A549 (cell line): ENCODE results near the gene CC2D2A. TPM values are rescaled to one million over a fixed set of nuclear protein-coding genes. Genes with fewer than 3 reads are reported as not detected.

Experiments used
- ATAC-seq, 2 experiments: fragments of 200-7000 bp in 1 of 2; fragments of >200 bp in 1 of 2; cut with Nextera tagmentation in 1 of 2; cut with Tn5 transposase in 1 of 2; 3 replicates each; pipeline versions ENCODE4 v1.8.0 to v1.9.1; 2018 to 2020; ENCODE audit warnings: mild to moderate bottlenecking in 1 of 2, moderate library complexity in 1 of 2
- CTCF ChIA-PET: fragments of 300-600 bp; sonication (Branson Sonifier 250); formaldehyde crosslinking; extraction: SDS; loops from one replicate; lab custom pipeline; 2021; ENCODE audit warnings: antibody characterized with exemption, inconsistent platforms; lab: Yijun Ruan, JAX
- POLR2A ChIA-PET: fragments of 350-600 bp; formaldehyde crosslinking; extraction: SDS; loops from one replicate; lab custom pipeline; 2021; ENCODE audit warnings: antibody characterized with exemption, inconsistent platforms; lab: Yijun Ruan, JAX
- DNase-seq, 2 experiments: peaks; one replicate each; pipeline versions ENCODE4 v3.0.0 to v3.0.0-alpha.2; 2011 to 2016; ENCODE audit warnings: low read depth in 1 of 2, low spot score in 1 of 2
- FAIRE-seq: peaks from 2 replicates; lab custom pipeline; 2011; peaks lifted over from hg19 to GRCh38; lab: Jason Lieb, UNC
- H3K27ac ChIP-seq, 2 experiments: fragments of >200 bp; sonication (Bioruptor Twin); formaldehyde crosslinking; 3 replicates each; pipeline ENCODE4 v1.5.1; 2016 to 2017
- H3K4me1 ChIP-seq: fragments of >200 bp; sonication (Bioruptor Twin); formaldehyde crosslinking; 3 replicates; pipeline ENCODE4 v1.6.1; 2016
- H3K4me2 ChIP-seq: fragments of >200 bp; sonication (Bioruptor Twin); formaldehyde crosslinking; 3 replicates; pipeline ENCODE4 v1.6.1; 2016
- H3K4me3 ChIP-seq: fragments of >200 bp; sonication (Bioruptor Twin); formaldehyde crosslinking; 3 replicates; pipeline ENCODE4 v1.5.1; 2016
- H3K9me3 ChIP-seq: fragments of >200 bp; sonication (Bioruptor Twin); formaldehyde crosslinking; 3 replicates; pipeline ENCODE4 v1.6.1; 2016
- CBX2 ChIP-seq: fragments of 200-600 bp; sonication (generic); IDR thresholded peaks from 2 replicates; pipeline ENCODE4 v1.6.1; 2016; ENCODE audit warnings: low read depth, mild to moderate bottlenecking, borderline replicate concordance
- CBX8 ChIP-seq: fragments of 200-600 bp; sonication (generic); IDR thresholded peaks from 2 replicates; pipeline ENCODE4 v1.6.1; 2016
- CEBPB ChIP-seq, 2 experiments: fragments of >200 bp in 1 of 2; sonication (Bioruptor Twin) in 1 of 2; formaldehyde crosslinking in 1 of 2; IDR thresholded peaks; 2 replicates each; pipeline ENCODE4 v1.6.1; 2012 to 2016
- EHF ChIP-seq: fragments of 250-450 bp; sonication (Bioruptor Pico); IDR thresholded peaks from 2 replicates; pipeline ENCODE4 v1.5.0; 2020; ENCODE audit warnings: mild to moderate bottlenecking
- FOXS1 ChIP-seq: fragments of 250-450 bp; sonication (Bioruptor Pico); IDR thresholded peaks from 2 replicates; pipeline ENCODE4 v1.5.0; 2020; ENCODE audit warnings: mild to moderate bottlenecking, moderate library complexity
- HDAC2 ChIP-seq: fragments of 200-600 bp; sonication (generic); IDR thresholded peaks from 2 replicates; pipeline ENCODE4 v1.6.1; 2016
- HES2 ChIP-seq: fragments of >200 bp; sonication (Bioruptor Twin); formaldehyde crosslinking; IDR thresholded peaks from 2 replicates; pipeline ENCODE4 v1.6.1; 2016
- HMGXB4 ChIP-seq: fragments of 250-450 bp; sonication (Bioruptor Pico); IDR thresholded peaks from 2 replicates; pipeline ENCODE4 v1.5.0; 2021; ENCODE audit warnings: mild to moderate bottlenecking, moderate library complexity, borderline replicate concordance
- HOXA7 ChIP-seq: fragments of 250-450 bp; sonication (Bioruptor Pico); IDR thresholded peaks from 2 replicates; pipeline ENCODE4 v1.5.0; 2020; ENCODE audit warnings: mild to moderate bottlenecking, moderate library complexity
- HOXB5 ChIP-seq: fragments of 250-450 bp; sonication (Bioruptor Pico); IDR thresholded peaks from 2 replicates; pipeline ENCODE4 v1.5.0; 2020; ENCODE audit warnings: mild to moderate bottlenecking, moderate library complexity
- JUNB ChIP-seq: fragments of >200 bp; sonication (Bioruptor Twin); formaldehyde crosslinking; IDR thresholded peaks from 2 replicates; pipeline ENCODE4 v1.6.1; 2016
- KDM1A ChIP-seq: fragments of 200-600 bp; sonication (generic); IDR thresholded peaks from 2 replicates; pipeline ENCODE4 v1.6.1; 2016; ENCODE audit warnings: low read depth, mild to moderate bottlenecking
- KDM5A ChIP-seq: fragments of 200-600 bp; sonication (generic); IDR thresholded peaks from 2 replicates; pipeline ENCODE4 v1.6.1; 2016; ENCODE audit warnings: antibody characterized with exemption, mild to moderate bottlenecking
- MAFK ChIP-seq: fragments of 450-650 bp; IDR thresholded peaks from 2 replicates; pipeline ENCODE4 v1.6.1; 2014; ENCODE audit not compliant: partially characterized antibody
- NFE2L2 ChIP-seq: fragments of 150-350 bp; conservative IDR thresholded peaks from 2 replicates; pipeline ENCODE4 v1.6.1; 2014; ENCODE audit warnings: low read length
- NPAS2 ChIP-seq: fragments of 250-450 bp; sonication (Bioruptor Pico); IDR thresholded peaks from 2 replicates; pipeline ENCODE4 v1.8.0; 2022; ENCODE audit warnings: mild to moderate bottlenecking, moderate library complexity, borderline replicate concordance
- NR3C1 ChIP-seq: fragments of >200 bp; sonication (Bioruptor Twin); formaldehyde crosslinking; IDR thresholded peaks from 3 replicates; pipeline ENCODE4 v1.6.1; 2017
- PHF8 ChIP-seq: fragments of 200-600 bp; sonication (generic); IDR thresholded peaks from 2 replicates; pipeline ENCODE4 v1.6.1; 2016; ENCODE audit warnings: low read depth, mild to moderate bottlenecking, antibody characterized with exemption, moderate library complexity, borderline replicate concordance
- POLR2AphosphoS2 ChIP-seq: conservative IDR thresholded peaks from 2 replicates; pipeline ENCODE4 v1.6.1; 2012; ENCODE audit warnings: low read length, improper control_type of control experiment, inconsistent platforms
- RCOR1 ChIP-seq: fragments of 150-350 bp; IDR thresholded peaks from 2 replicates; pipeline ENCODE4 v1.6.1; 2014; ENCODE audit warnings: antibody characterized with exemption, low read length, low read depth
- REST ChIP-seq: fragments of 200-600 bp; sonication (generic); IDR thresholded peaks from 2 replicates; pipeline ENCODE4 v1.6.1; 2016; ENCODE audit warnings: antibody characterized with exemption, mild to moderate bottlenecking, moderate library complexity
- ZFP36 ChIP-seq: fragments of 450-650 bp; IDR thresholded peaks from 2 replicates; pipeline ENCODE4 v1.6.1; 2014; ENCODE audit warnings: borderline replicate concordance; ENCODE audit not compliant: partially characterized antibody
- ZSCAN20 ChIP-seq: fragments of 250-450 bp; sonication (Bioruptor Pico); IDR thresholded peaks from 2 replicates; pipeline ENCODE4 v1.8.0; 2022; ENCODE audit warnings: mild to moderate bottlenecking, moderate library complexity
- WGBS: methylation state at CpG from one replicate; pipeline ENCODE4 v1.1.6; 2017; ENCODE audit errors: missing lambda C conversion rate; 5-methylcytosine and 5-hydroxymethylcytosine counted together
- polyA plus RNA-seq, 4 experiments: library from polyadenylated mRNA; depleted of rRNA in 3 of 4; stranded (reverse); fragments of >200 nt; fragmentation: RNase III in 1 of 4; extraction: RNeasy Plus Mini Kit Qiagen cat#74134 plus additional on column Dnase treatment in 1 of 4; gene quantifications; 2 replicates in 3 of 4; 3 replicates in 1 of 4; pipeline ENCODE4 v1.2.3, GENCODE V29; 2011 to 2017

The CC2D2A gene
- polyA plus RNA-seq, 2 of the 4 experiments (the other 2 are of a cell fraction): 10.7 to 18.8 TPM

GRCh38 chr4:15586066-15586465 is 116.4 kb downstream of the CC2D2A start:
- Histone ChIP-seq H3K4me1 (no peaks in the 10 kb centered on the region), H3K4me2 (no peak overlapping the region), H3K9me3 (no peaks in the 10 kb centered on the region), H3K27ac (no peak overlapping the region), H3K4me3 (no peak overlapping the region)
- DNase-seq (no peak), FAIRE-seq (no peak)
- POLR2A ChIA-PET: no interaction called here
- WGBS: 80% methylated on average over 1 of the region's 1 CpG
- CTCF ChIA-PET: no interaction called here
- TF ChIP-seq PHF8 (no peak), HOXB5 (no peak), RCOR1 (no peak), ZSCAN20 (CRISPR knock-in tag) (no peak), CBX8 (no peak), KDM1A (no peak), CBX2 (no peak), MAFK (no peak), FOXS1 (no peak), HMGXB4 (CRISPR knock-in tag) (no peak), NFE2L2 (no peak), NR3C1 (no peak), JUNB (no peak)
- TF ChIP-seq, all 56 proteins: peak for 0
- ATAC-seq: no peak

- 91% methylated on average over 3 of the region's 3 CpGs for WGBS
- POLR2A ChIA-PET: no interaction called here
- CTCF ChIA-PET: no interaction called here
- no peak overlapping the region for H3K4me2 ChIP-seq
- H3K4me1 ChIP-seq: no peaks in the 10 kb centered on the region
- no peak overlapping the region for H3K27ac ChIP-seq
- no peak for ATAC-seq
- no peak overlapping the region for H3K4me3 ChIP-seq
- DNase-seq: no peak
- H3K9me3 ChIP-seq: no peaks in the 10 kb centered on the region
- TF ChIP-seq CEBPB (IDR thresholded peaks at IDR 0.05) (no peak), HDAC2 (no peak), KDM5A (no peak), EHF (CRISPR knock-in tag) (no peak), ZSCAN20 (CRISPR knock-in tag) (no peak), REST (no peak), ZFP36 (no peak), NPAS2 (CRISPR knock-in tag) (no peak), RCOR1 (no peak), HOXA7 (CRISPR knock-in tag) (no peak), HES2 (no peak), POLR2AphosphoS2 (no peak)
- FAIRE-seq: no peak
These were observed 118.0 kb downstream of the CC2D2A start for GRCh38 chr4:15587649-15588048.
